HEK293 (cell line): ENCODE data around the gene SUMF1.

ENCODE experiments used
- CTCF ChIA-PET: fragments of 350-600 bp; formaldehyde crosslinking; extraction: SDS; loops from one replicate; lab custom pipeline; 2021; ENCODE audit warnings: antibody characterized with exemption; lab: Yijun Ruan, JAX
- POLR2A ChIA-PET: fragments of 300-600 bp; formaldehyde crosslinking; extraction: SDS; loops from one replicate; lab custom pipeline; 2020; ENCODE audit warnings: antibody characterized with exemption, inconsistent platforms; lab: Yijun Ruan, JAX
- H3K27ac ChIP-seq: fragments of 200-500 bp; sonication (Bioruptor generic); 2 replicates; pipeline ENCODE4 v1.5.1; 2014; ENCODE audit warnings: low read depth, low read length, control low read depth, inconsistent platforms; ENCODE audit errors: extremely low read depth
- H3K36me3 ChIP-seq, 2 experiments: fragments of 200-500 bp in 1 of 2; sonication (Bioruptor generic) in 1 of 2; 1 replicate in 1 of 2; 2 replicates in 1 of 2; pipeline ENCODE4 v1.5.1; 2014 to 2017; ENCODE audit warnings: inconsistent platforms in 2 of 2, low read length in 2 of 2; ENCODE audit not compliant: control insufficient read depth in 2 of 2, insufficient read depth in 1 of 2
- H3K4me1 ChIP-seq: fragments of 200-500 bp; sonication (Bioruptor generic); 2 replicates; pipeline ENCODE4 v1.5.1; 2014; ENCODE audit warnings: mild to moderate bottlenecking, low read length, inconsistent platforms; ENCODE audit not compliant: control insufficient read depth, insufficient read depth
- H3K4me3 ChIP-seq: 2 replicates; pipeline ENCODE4 v1.5.1; 2011; ENCODE audit warnings: low read depth, mild to moderate bottlenecking, control low read depth, low read length, moderate library complexity
- H3K9me3 ChIP-seq: fragments of 200-500 bp; sonication (Bioruptor generic); 2 replicates; pipeline ENCODE4 v1.5.1; 2014; ENCODE audit warnings: low read depth, low read length, inconsistent platforms; ENCODE audit not compliant: control insufficient read depth, insufficient read depth
- BCL11A ChIP-seq: fragments of 450-650 bp; formaldehyde crosslinking; IDR thresholded peaks from 2 replicates; pipeline ENCODE4 v1.5.1; 2016; ENCODE audit warnings: low read depth, missing biosample characterization, missing genetic modification characterization
- KLF8 ChIP-seq: fragments of 450-650 bp; formaldehyde crosslinking; IDR thresholded peaks from 2 replicates; pipeline ENCODE4 v1.5.1; 2016; ENCODE audit warnings: missing biosample characterization, missing genetic modification characterization
- OVOL3 ChIP-seq: fragments of 450-650 bp; formaldehyde crosslinking; IDR thresholded peaks from 2 replicates; pipeline ENCODE4 v1.5.1; 2016; ENCODE audit warnings: missing biosample characterization, missing genetic modification characterization
- PRDM2 ChIP-seq: fragments of 450-650 bp; formaldehyde crosslinking; IDR thresholded peaks from 2 replicates; pipeline ENCODE4 v1.5.1; 2016; ENCODE audit warnings: missing biosample characterization, missing genetic modification characterization, borderline replicate concordance
- TSHZ1 ChIP-seq: fragments of 450-650 bp; formaldehyde crosslinking; IDR thresholded peaks from 2 replicates; pipeline ENCODE4 v1.5.1; 2016; ENCODE audit warnings: missing biosample characterization, missing genetic modification characterization, borderline replicate concordance
- ZBTB11 ChIP-seq: fragments of 450-650 bp; formaldehyde crosslinking; conservative IDR thresholded peaks from 2 replicates; pipeline ENCODE4 v1.5.1; 2016; ENCODE audit warnings: low read depth, missing biosample characterization, missing genetic modification characterization
- ZBTB7A ChIP-seq: fragments of 450-650 bp; formaldehyde crosslinking; IDR thresholded peaks from 2 replicates; pipeline ENCODE4 v1.5.1; 2016; ENCODE audit warnings: low read depth, missing biosample characterization, missing genetic modification characterization
- ZFP69B ChIP-seq: fragments of 450-650 bp; formaldehyde crosslinking; IDR thresholded peaks from 2 replicates; pipeline ENCODE4 v1.5.1; 2016; ENCODE audit warnings: missing biosample characterization, missing genetic modification characterization
- ZNF114 ChIP-seq: fragments of 450-650 bp; formaldehyde crosslinking; IDR thresholded peaks from 2 replicates; pipeline ENCODE4 v1.5.0; 2017; ENCODE audit warnings: missing biosample characterization, missing genetic modification characterization
- ZNF155 ChIP-seq: fragments of 450-650 bp; formaldehyde crosslinking; IDR thresholded peaks from 2 replicates; pipeline ENCODE4 v1.5.1; 2016; ENCODE audit warnings: missing biosample characterization, missing genetic modification characterization
- ZNF174 ChIP-seq: fragments of 450-650 bp; formaldehyde crosslinking; IDR thresholded peaks from 2 replicates; pipeline ENCODE4 v1.5.0; 2017; ENCODE audit warnings: missing biosample characterization, mild to moderate bottlenecking, missing genetic modification characterization
- ZNF19 ChIP-seq: fragments of 450-650 bp; formaldehyde crosslinking; IDR thresholded peaks from 2 replicates; pipeline ENCODE4; 2016; ENCODE audit warnings: missing biosample characterization, missing genetic modification characterization, low read depth
- ZNF24 ChIP-seq: fragments of 450-650 bp; formaldehyde crosslinking; IDR thresholded peaks from 2 replicates; pipeline ENCODE4 v1.5.1; 2016; ENCODE audit warnings: missing biosample characterization, missing genetic modification characterization
- ZNF292 ChIP-seq: fragments of 450-650 bp; formaldehyde crosslinking; IDR thresholded peaks from 2 replicates; pipeline ENCODE4 v1.5.1; 2016; ENCODE audit warnings: low read depth, missing biosample characterization, missing genetic modification characterization, borderline replicate concordance
- ZNF311 ChIP-seq: fragments of 450-650 bp; formaldehyde crosslinking; IDR thresholded peaks from 2 replicates; pipeline ENCODE4 v1.5.1; 2017; ENCODE audit warnings: missing biosample characterization, missing genetic modification characterization, borderline replicate concordance
- ZNF354C ChIP-seq: fragments of 450-650 bp; formaldehyde crosslinking; IDR thresholded peaks from 2 replicates; pipeline ENCODE4 v1.5.1; 2016; ENCODE audit warnings: missing biosample characterization, missing genetic modification characterization, low read depth, borderline replicate concordance
- ZNF521 ChIP-seq: fragments of 450-650 bp; formaldehyde crosslinking; IDR thresholded peaks from 2 replicates; pipeline ENCODE4 v1.5.1; 2017; ENCODE audit warnings: missing biosample characterization, mild to moderate bottlenecking, missing genetic modification characterization
- ZNF768 ChIP-seq: fragments of 450-650 bp; formaldehyde crosslinking; IDR thresholded peaks from 2 replicates; pipeline ENCODE4 v1.5.1; 2018; ENCODE audit warnings: missing biosample characterization, mild to moderate bottlenecking, missing genetic modification characterization
- ZNF777 ChIP-seq: fragments of 450-650 bp; formaldehyde crosslinking; IDR thresholded peaks from 2 replicates; pipeline ENCODE4 v1.5.1; 2017; ENCODE audit warnings: missing biosample characterization, missing genetic modification characterization, borderline replicate concordance
- ZNF837 ChIP-seq: fragments of 450-650 bp; formaldehyde crosslinking; IDR thresholded peaks from 2 replicates; pipeline ENCODE4 v1.5.1; 2016; ENCODE audit warnings: missing biosample characterization, missing genetic modification characterization
- ZSCAN5A ChIP-seq: fragments of 450-650 bp; formaldehyde crosslinking; IDR thresholded peaks from 2 replicates; pipeline ENCODE4 v1.5.1; 2016; ENCODE audit warnings: missing biosample characterization, missing genetic modification characterization

SUMF1 gene

GRCh38 chr3:4332991-4333390, 134.1 kb downstream of the SUMF1 start:
- TF ChIP-seq ZNF521 (tag by site-specific recombination), result no peak
- TF ChIP-seq KLF8 (tag by site-specific recombination), result no peak
- no peak for TF ChIP-seq ZNF768
- no peak for TF ChIP-seq ZNF292 (tag by site-specific recombination)
- TF ChIP-seq ZNF19 (tag by site-specific recombination), result no peak
- no peak for TF ChIP-seq ZFP69B
- no peak for TF ChIP-seq ZNF837 (tag by site-specific recombination)
- no peak for TF ChIP-seq OVOL3
- TF ChIP-seq ZNF114 (tag by site-specific recombination), result no peak
- TF ChIP-seq ZNF24 (tag by site-specific recombination), result no peak
- no peak for TF ChIP-seq ZNF174
- TF ChIP-seq ZBTB7A (tag by site-specific recombination), result no peak
- TF ChIP-seq ZNF155 (tag by site-specific recombination), result no peak
- TF ChIP-seq TSHZ1 (tag by site-specific recombination), result no peak
- TF ChIP-seq ZNF354C (tag by site-specific recombination), result no peak
- no peak for TF ChIP-seq ZBTB11 (tag by site-specific recombination)
- no peak for TF ChIP-seq ZSCAN5A (tag by site-specific recombination)
- H3K27ac ChIP-seq, result no peak overlapping the region
- ChIA-PET POLR2A (no interaction called here), CTCF (interaction anchor here (1.5 to 1.6 kb wide), 2 partner anchors 12 to 18 kb away, joined by 3 to 11 read pairs; no protein-coding TSS in a partner anchor)
- H3K36me3 ChIP-seq, result no peaks in the 10 kb centered on the region
- no peaks in the 10 kb centered on the region for H3K9me3 ChIP-seq
- H3K4me3 ChIP-seq, result no peak overlapping the region
- no peaks in the 10 kb centered on the region for H3K4me1 ChIP-seq

- ChIA-PET CTCF (interaction anchor here (0.7 to 1.5 kb wide), 3 partner anchors 12 to 857 kb away, joined by 3 to 4 read pairs (median 3); no protein-coding TSS in a partner anchor), POLR2A (no interaction called here)
- H3K36me3 ChIP-seq, result no peaks in the 10 kb centered on the region
- H3K4me1 ChIP-seq, result no peaks in the 10 kb centered on the region
- H3K4me3 ChIP-seq, result no peak overlapping the region
- H3K27ac ChIP-seq, result no peak overlapping the region
- H3K9me3 ChIP-seq, result no peaks in the 10 kb centered on the region
- no peak for TF ChIP-seq ZNF777
- TF ChIP-seq ZNF311, result no peak
- no peak for TF ChIP-seq PRDM2 (tag by site-specific recombination)
- TF ChIP-seq BCL11A, result no peak
- TF ChIP-seq KLF8 (tag by site-specific recombination), result no peak
Measured at GRCh38 chr3:4332574-4332973, 134.5 kb downstream of the SUMF1 start.
